GM19328 (cell line): ENCODE data around the gene ATP11C.
"Not testable (repeated sequence)": the region's sequence is repeated elsewhere in the genome, so short reads cannot be mapped to it uniquely, and the experiment has no call there.

Experiments
- ATAC-seq: cut with Tn5 transposase; IDR thresholded peaks from one replicate; pipeline ENCODE4 v1.9.1; 2021; ENCODE audit warnings: mild to moderate bottlenecking, moderate library complexity; ENCODE audit not compliant: unreplicated experiment

The ATP11C gene

GRCh38 chrX:139924696-139925095 lies 8.2 kb downstream of the ATP11C start:
- ATAC-seq, result no peak

GRCh38 chrX:139924069-139924695 lies 8.7 kb downstream of the ATP11C start:
- ATAC-seq, result no peak

GRCh38 chrX:139921142-139921541 lies 11.7 kb downstream of the ATP11C start:
- ATAC-seq, result not testable (repeated sequence)

- ATAC-seq, result no peak
Measured at GRCh38 chrX:139920316-139920715, 12.5 kb downstream of the ATP11C start.

GRCh38 chrX:139914421-139914820 lies 18.4 kb downstream of the ATP11C start:
- no peak for ATAC-seq

GRCh38 chrX:139909712-139910111 lies 23.1 kb downstream of the ATP11C start:
- no peak for ATAC-seq

GRCh38 chrX:139907078-139907477 lies 25.8 kb downstream of the ATP11C start:
- ATAC-seq, result no peak

GRCh38 chrX:139905743-139906142 lies 27.1 kb downstream of the ATP11C start:
- no peak for ATAC-seq

- ATAC-seq, result no peak
Measured at GRCh38 chrX:139905051-139905450, 27.8 kb downstream of the ATP11C start.

- no peak for ATAC-seq
Measured at GRCh38 chrX:139903210-139903609, 29.6 kb downstream of the ATP11C start.

- no peak for ATAC-seq
Measured at GRCh38 chrX:139902559-139902958, 30.3 kb downstream of the ATP11C start.

GRCh38 chrX:139898334-139898733 lies 34.5 kb downstream of the ATP11C start:
- no peak for ATAC-seq

GRCh38 chrX:139892512-139892911 lies 40.3 kb downstream of the ATP11C start:
- ATAC-seq, result peak; percentile 67

GRCh38 chrX:139890991-139891700 lies 41.7 kb downstream of the ATP11C start:
- ATAC-seq, result no peak

- no peak for ATAC-seq
Measured at GRCh38 chrX:139889760-139890159, 43.1 kb downstream of the ATP11C start.

GRCh38 chrX:139883984-139884383 lies 48.9 kb downstream of the ATP11C start:
- ATAC-seq, result no peak

GRCh38 chrX:139882299-139882698 lies 50.6 kb downstream of the ATP11C start:
- ATAC-seq, result no peak

GRCh38 chrX:139881572-139881971 lies 51.3 kb downstream of the ATP11C start:
- ATAC-seq, result no peak

GRCh38 chrX:139881130-139881529 lies 51.7 kb downstream of the ATP11C start:
- ATAC-seq, result no peak

GRCh38 chrX:139877710-139878414 lies 55.0 kb downstream of the ATP11C start:
- ATAC-seq, result no peak

GRCh38 chrX:139875841-139876240 lies 57.0 kb downstream of the ATP11C start:
- no peak for ATAC-seq

- ATAC-seq, result no peak
Measured at GRCh38 chrX:139869796-139870195, 63.1 kb downstream of the ATP11C start.
